ENCODE data around the gene TSPAN2. TPM values are rescaled to one million over a fixed set of nuclear protein-coding genes. Genes with fewer than 3 reads are reported as not detected.

TSPAN2 gene
- total RNA-seq, 1 experiment from 2014 or later = 7.7 TPM

- Mint-ChIP-seq H3K4me1 (ENCODE audit: low read depth, unreplicated experiment) (peaks cover 37% of the 10 kb centered on the region), H3K27me3 (ENCODE audit: unreplicated experiment) (no peaks in the 10 kb centered on the region), H3K9me3 (ENCODE audit: low read depth, unreplicated experiment) (no peaks in the 10 kb centered on the region), H3K4me3 (ENCODE audit: low read depth, unreplicated experiment) (no peak overlapping the region), H3K27ac (ENCODE audit: unreplicated experiment) (no peak overlapping the region), H3K36me3 (ENCODE audit: insufficient read depth, unreplicated experiment) (no peaks in the 10 kb centered on the region)
- intact Hi-C loops (cut with micrococcal nuclease; ENCODE audit: unreplicated experiment) = no loop called here
- no peak for TF ChIP-seq CTCF (IDR thresholded peaks at IDR 0.05; ENCODE audit: unreplicated experiment)
- DNase-seq = no peak
- BruUV-seq (replicated peaks) = no TSS peak
- CTCF ChIA-PET = no interaction called here
Observed at GRCh38 chr1:115115521-115116161, 26.3 kb upstream of the TSPAN2 start.

- no peaks in the 10 kb centered on the region for H3K9me3 Mint-ChIP-seq (ENCODE audit: low read depth, unreplicated experiment)
- peaks cover 37% of the 10 kb centered on the region for H3K4me1 Mint-ChIP-seq (ENCODE audit: low read depth, unreplicated experiment)
- BruUV-seq (replicated peaks) = no TSS peak
- TF ChIP-seq CTCF (IDR thresholded peaks at IDR 0.05; ENCODE audit: unreplicated experiment) = no peak
- CTCF ChIA-PET = no interaction called here
- no peaks in the 10 kb centered on the region for H3K36me3 Mint-ChIP-seq (ENCODE audit: insufficient read depth, unreplicated experiment)
- peak; percentile 75 for DNase-seq
- peak overlapping the region; percentile 50 for H3K27ac Mint-ChIP-seq (ENCODE audit: unreplicated experiment)
- H3K4me3 Mint-ChIP-seq (ENCODE audit: low read depth, unreplicated experiment) = no peak overlapping the region
- no peaks in the 10 kb centered on the region for H3K27me3 Mint-ChIP-seq (ENCODE audit: unreplicated experiment)
- intact Hi-C loops (cut with micrococcal nuclease; ENCODE audit: unreplicated experiment) = no loop called here
Observed at GRCh38 chr1:115114308-115114707, 25.0 kb upstream of the TSPAN2 start.

GRCh38 chr1:115113766-115114165 lies 24.5 kb upstream of the TSPAN2 start:
- no peak for DNase-seq
- no peak for TF ChIP-seq CTCF (IDR thresholded peaks at IDR 0.05; ENCODE audit: unreplicated experiment)
- H3K36me3 Mint-ChIP-seq (ENCODE audit: insufficient read depth, unreplicated experiment) = no peaks in the 10 kb centered on the region
- H3K4me3 Mint-ChIP-seq (ENCODE audit: low read depth, unreplicated experiment) = no peak overlapping the region
- CTCF ChIA-PET = interaction anchor here (1.3 kb wide), 1 partner anchor 61 kb away, joined by 3 read pairs; no protein-coding TSS in a partner anchor
- intact Hi-C loops (cut with micrococcal nuclease; ENCODE audit: unreplicated experiment) = loop anchor here (1.0 kb wide), 1 partner anchor 134 kb away; no protein-coding TSS in a partner anchor
- H3K27me3 Mint-ChIP-seq (ENCODE audit: unreplicated experiment) = no peaks in the 10 kb centered on the region
- BruUV-seq (replicated peaks) = no TSS peak
- peaks cover 37% of the 10 kb centered on the region for H3K4me1 Mint-ChIP-seq (ENCODE audit: low read depth, unreplicated experiment)
- H3K9me3 Mint-ChIP-seq (ENCODE audit: low read depth, unreplicated experiment) = no peaks in the 10 kb centered on the region
- H3K27ac Mint-ChIP-seq (ENCODE audit: unreplicated experiment) = peak overlapping the region; percentile 50

- H3K4me1 Mint-ChIP-seq (ENCODE audit: low read depth, unreplicated experiment) = peaks cover 30% of the 10 kb centered on the region
- TF ChIP-seq CTCF (IDR thresholded peaks at IDR 0.05; ENCODE audit: unreplicated experiment) = peak; percentile 80
- H3K27me3 Mint-ChIP-seq (ENCODE audit: unreplicated experiment) = no peaks in the 10 kb centered on the region
- intact Hi-C loops (cut with micrococcal nuclease; ENCODE audit: unreplicated experiment) = loop anchor here (1.0 kb wide), 1 partner anchor 133 kb away; no protein-coding TSS in a partner anchor
- H3K9me3 Mint-ChIP-seq (ENCODE audit: low read depth, unreplicated experiment) = no peaks in the 10 kb centered on the region
- H3K36me3 Mint-ChIP-seq (ENCODE audit: insufficient read depth, unreplicated experiment) = no peaks in the 10 kb centered on the region
- no TSS peak for BruUV-seq (replicated peaks)
- H3K27ac Mint-ChIP-seq (ENCODE audit: unreplicated experiment) = no peak overlapping the region
- CTCF ChIA-PET = interaction anchor here (1.3 kb wide), 1 partner anchor 60 kb away, joined by 3 read pairs; no protein-coding TSS in a partner anchor
- peak; percentile 53 for DNase-seq
- no peak overlapping the region for H3K4me3 Mint-ChIP-seq (ENCODE audit: low read depth, unreplicated experiment)
Observed at GRCh38 chr1:115112496-115113375, 23.4 kb upstream of the TSPAN2 start.
